Fibroblast of lung (primary cell): Measurements from ENCODE around the gene SETBP1. TPM values are rescaled to one million over a fixed set of nuclear protein-coding genes. Genes with fewer than 3 reads are reported as not detected.

ENCODE experiments used
- DNase-seq, 2 donors: peaks; one replicate each; pipeline versions ENCODE4 v3.0.0 to v3.0.0-alpha.2; 2010; ENCODE audit warnings: low read depth in 2 of 2
- H2AFZ ChIP-seq: 2 replicates; pipeline ENCODE4 v1.5.1; 2012; ENCODE audit warnings: low read length, control low read depth, inconsistent platforms
- H3K27ac ChIP-seq: 2 replicates; pipeline ENCODE4 v1.5.1; 2011; ENCODE audit warnings: low read length, control low read depth; ENCODE audit not compliant: insufficient read depth
- H3K27me3 ChIP-seq: 2 replicates; pipeline ENCODE4 v1.5.1; 2011; ENCODE audit warnings: mild to moderate bottlenecking, low read length; ENCODE audit not compliant: control insufficient read depth, insufficient read depth
- H3K36me3 ChIP-seq: 2 replicates; pipeline ENCODE4 v1.5.1; 2011; ENCODE audit warnings: low read length; ENCODE audit not compliant: control insufficient read depth, insufficient read depth
- H3K4me1 ChIP-seq: 2 replicates; pipeline ENCODE4 v1.5.1; 2011; ENCODE audit warnings: low read length; ENCODE audit not compliant: control insufficient read depth, insufficient read depth; ENCODE audit errors: extremely low read depth
- H3K4me2 ChIP-seq: 2 replicates; pipeline ENCODE4 v1.5.1; 2011; ENCODE audit warnings: low read length, control low read depth; ENCODE audit not compliant: insufficient read depth; ENCODE audit errors: extremely low read depth
- H3K4me3 ChIP-seq, 4 experiments: fragments of 200-600 bp in 1 of 4; sonication (generic) in 1 of 4; replicated peaks in 1 of 4; 2 replicates each; pipeline ENCODE4 v1.5.1; 2011 to 2016; ENCODE audit warnings: low read length in 4 of 4, low read depth in 3 of 4, mild to moderate bottlenecking in 3 of 4, control low read depth in 2 of 4, inconsistent platforms in 1 of 4, mixed read lengths in 1 of 4; ENCODE audit not compliant: insufficient read depth in 1 of 4; ENCODE audit errors: control extremely low read depth in 1 of 4
- H3K79me2 ChIP-seq: 2 replicates; pipeline ENCODE4 v1.5.1; 2012; ENCODE audit warnings: mild to moderate bottlenecking, low read length, inconsistent platforms; ENCODE audit not compliant: control insufficient read depth, insufficient read depth
- H3K9ac ChIP-seq: 2 replicates; pipeline ENCODE4 v1.5.1; 2011; ENCODE audit warnings: mild to moderate bottlenecking, low read length, control low read depth; ENCODE audit not compliant: insufficient read depth
- H3K9me3 ChIP-seq: 2 replicates; pipeline ENCODE4 v1.5.1; 2012; ENCODE audit warnings: low read depth, low read length; ENCODE audit not compliant: control insufficient read depth, insufficient read depth
- H4K20me1 ChIP-seq: 2 replicates; pipeline ENCODE4 v1.5.1; 2011; ENCODE audit warnings: low read length; ENCODE audit not compliant: control insufficient read depth, insufficient read depth; ENCODE audit errors: extremely low read depth
- CTCF ChIP-seq, 2 donors: IDR thresholded peaks in 1 of 2; conservative IDR thresholded peaks in 1 of 2; 1 replicate in 1 of 2; 2 replicates in 1 of 2; pipeline ENCODE4 v1.5.1; 2011 to 2012; ENCODE audit warnings: low read length in 2 of 2, control low read depth in 1 of 2, inconsistent platforms in 1 of 2, low read depth in 1 of 2, mild to moderate bottlenecking in 1 of 2
- EZH2 ChIP-seq: IDR thresholded peaks from 2 replicates; pipeline ENCODE4 v1.5.1; 2012; ENCODE audit warnings: low read length, control low read depth, mild to moderate bottlenecking; ENCODE audit errors: missing control alignments
- polyA plus RNA-seq, 2 donors: library from polyadenylated mRNA; depleted of rRNA in 1 of 2; stranded (reverse) in 1 of 2; unstranded in 1 of 2; fragments of >200 nt; gene quantifications; 2 replicates each; pipeline ENCODE4 v1.2.1, GENCODE V29; 2011 to 2012; ENCODE audit warnings: missing spikeins in 1 of 2
- total RNA-seq: library from RNA; depleted of rRNA; stranded (reverse); fragments of >200 nt; gene quantifications from 2 replicates; pipeline ENCODE4 v1.2.1, GENCODE V29; 2014

Gene SETBP1
- total and polyA plus RNA-seq, 2 donors (not counting 1 experiment from before 2014, with no cell fraction given): 4.5 to 5.4 TPM

DNA sequence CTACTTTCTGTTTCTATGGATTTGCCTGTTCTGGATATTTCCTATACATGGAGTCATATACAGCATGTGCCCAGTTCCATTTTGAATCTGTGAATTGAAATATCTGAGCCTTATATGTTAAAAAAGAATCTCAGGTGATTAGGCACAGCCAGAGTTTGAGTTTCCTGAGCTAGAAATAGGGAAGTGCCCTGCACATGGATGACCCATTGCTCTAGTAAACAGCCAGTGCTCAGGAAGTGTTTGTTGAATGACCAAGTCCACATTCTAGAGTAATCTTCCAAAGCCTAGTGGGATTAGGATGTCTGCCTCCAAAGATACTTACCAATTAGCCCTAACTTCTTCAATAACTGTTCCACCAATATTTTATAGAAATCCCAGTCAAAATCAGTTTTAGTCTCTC, 165.8 kb downstream of the SETBP1 start:
- Histone ChIP-seq H3K27me3 (no peaks in the 10 kb centered on the region), H3K4me1 (no peaks in the 10 kb centered on the region), H3K79me2 (no peaks in the 10 kb centered on the region), H3K4me3 (no peak overlapping the region), H3K4me2 (no peak overlapping the region), H3K9me3 (no peaks in the 10 kb centered on the region), H3K9ac (no peak overlapping the region), H3K27ac (no peak overlapping the region), H3K36me3 (no peaks in the 10 kb centered on the region), H4K20me1 (no peaks in the 10 kb centered on the region), H2AFZ (no peak overlapping the region)
- TF ChIP-seq EZH2: no peak
- no peak for TF ChIP-seq CTCF (conservative IDR thresholded peaks at IDR 0.05 in 1 of 2, IDR thresholded peaks at IDR 0.05 in 1 of 2; ENCODE audit: low read depth in 1 of 2, low read length in 2 of 2)
- no peak for DNase-seq

- Histone ChIP-seq H3K4me2 (no peak overlapping the region), H3K4me1 (no peaks in the 10 kb centered on the region), H2AFZ (no peak overlapping the region), H3K79me2 (no peaks in the 10 kb centered on the region), H4K20me1 (no peaks in the 10 kb centered on the region), H3K4me3 (no peak overlapping the region), H3K9me3 (no peaks in the 10 kb centered on the region), H3K27me3 (no peaks in the 10 kb centered on the region), H3K9ac (no peak overlapping the region), H3K36me3 (no peaks in the 10 kb centered on the region), H3K27ac (no peak overlapping the region)
- TF ChIP-seq CTCF (conservative IDR thresholded peaks at IDR 0.05 in 1 of 2, IDR thresholded peaks at IDR 0.05 in 1 of 2; ENCODE audit: low read depth in 1 of 2, low read length in 2 of 2): no peak
- peak in 1 of 2 donors; percentile 14 for DNase-seq
These were observed 168.1 kb downstream of the SETBP1 start for GRCh38 chr18:44848644-44849335.

- Histone ChIP-seq H3K27me3 (no peaks in the 10 kb centered on the region), H3K4me2 (no peak overlapping the region), H3K4me1 (no peaks in the 10 kb centered on the region), H3K9ac (no peak overlapping the region), H2AFZ (no peak overlapping the region), H3K36me3 (no peaks in the 10 kb centered on the region), H3K27ac (no peak overlapping the region), H3K4me3 (no peak overlapping the region), H3K9me3 (no peaks in the 10 kb centered on the region), H3K79me2 (no peaks in the 10 kb centered on the region), H4K20me1 (no peaks in the 10 kb centered on the region)
- DNase-seq: no peak
- TF ChIP-seq EZH2: no peak
- no peak for TF ChIP-seq CTCF (conservative IDR thresholded peaks at IDR 0.05 in 1 of 2, IDR thresholded peaks at IDR 0.05 in 1 of 2; ENCODE audit: low read depth in 1 of 2, low read length in 2 of 2)
These were observed 168.7 kb downstream of the SETBP1 start for GRCh38 chr18:44849361-44849760.
